Umbilical cord (tissue), 2 donors: ENCODE measurements around the gene COPZ2. TPM values are rescaled to one million over a fixed set of nuclear protein-coding genes. Genes with fewer than 3 reads are reported as not detected.
A peak's percentile ranks its signal among the peaks of the same experiment; 100 is the strongest.
"Not testable (repeated sequence)": the region's sequence is repeated elsewhere in the genome, so short reads cannot be mapped to it uniquely, and the experiment has no call there.

Source experiments
- DNase-seq: peaks from one replicate; pipeline ENCODE4 v3.0.0-alpha.2; 2015; ENCODE audit warnings: low spot score
- total RNA-seq: library from RNA; depleted of rRNA; stranded (reverse); fragments of >200 nt; gene quantifications from one replicate; pipeline ENCODE4 v1.2.3, GENCODE V29; 2014; ENCODE audit warnings: low replicate concordance; ENCODE audit not compliant: insufficient read depth

Gene COPZ2
- 129 TPM for total RNA-seq

- peak; percentile 57 for DNase-seq
Measured at GRCh38 chr17:48037036-48037837, at the start of gene COPZ2. Gene COPZ2, minus strand, starts transcription at chr17:48037797. Its CDS starts 20 bp downstream, at chr17:48037777.

GRCh38 chr17:48084932-48085331 is 47.3 kb upstream of the COPZ2 start:
- DNase-seq, result no peak

DNA sequence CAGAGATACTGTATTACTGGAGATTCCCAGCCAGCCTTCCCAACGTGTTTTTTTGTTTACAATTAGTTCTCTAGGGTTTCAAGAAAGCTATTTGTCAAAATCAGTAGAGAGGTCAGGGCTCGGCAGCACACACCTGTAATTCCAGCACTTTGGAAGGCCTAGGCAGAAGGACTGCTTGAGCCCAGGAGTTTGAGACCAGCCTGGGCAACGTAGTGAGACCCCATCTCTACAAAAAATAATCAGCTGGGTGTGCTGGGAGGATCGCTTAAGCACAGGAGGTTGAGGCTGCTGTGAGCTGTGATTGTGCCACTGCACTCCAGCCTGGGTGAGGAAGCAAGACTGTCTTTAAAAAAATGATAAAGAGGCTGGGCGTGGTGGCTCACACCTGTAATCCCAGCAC is 44.3 kb upstream of the COPZ2 start:
- no peak for DNase-seq

DNA sequence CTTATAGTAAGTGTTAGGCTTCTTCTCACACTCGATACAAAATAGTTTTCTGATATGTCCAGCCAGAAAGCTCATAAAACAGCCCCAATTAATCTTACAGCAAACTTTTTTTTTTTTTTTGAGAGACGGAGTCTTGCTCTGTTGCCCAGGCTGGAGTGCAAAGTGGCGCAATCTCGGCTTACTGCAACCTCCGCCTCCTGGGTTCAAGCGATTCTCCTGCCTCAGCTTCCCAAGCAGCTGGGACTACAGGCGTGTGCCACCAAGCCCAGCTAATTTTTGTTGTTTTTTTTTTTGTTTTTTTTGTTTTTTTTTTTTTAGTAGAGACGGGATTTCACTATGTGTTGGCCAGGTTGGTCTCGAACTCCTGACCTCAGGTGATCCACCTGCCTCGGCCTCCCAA is 39.6 kb upstream of the COPZ2 start:
- not testable (repeated sequence) for DNase-seq

DNA sequence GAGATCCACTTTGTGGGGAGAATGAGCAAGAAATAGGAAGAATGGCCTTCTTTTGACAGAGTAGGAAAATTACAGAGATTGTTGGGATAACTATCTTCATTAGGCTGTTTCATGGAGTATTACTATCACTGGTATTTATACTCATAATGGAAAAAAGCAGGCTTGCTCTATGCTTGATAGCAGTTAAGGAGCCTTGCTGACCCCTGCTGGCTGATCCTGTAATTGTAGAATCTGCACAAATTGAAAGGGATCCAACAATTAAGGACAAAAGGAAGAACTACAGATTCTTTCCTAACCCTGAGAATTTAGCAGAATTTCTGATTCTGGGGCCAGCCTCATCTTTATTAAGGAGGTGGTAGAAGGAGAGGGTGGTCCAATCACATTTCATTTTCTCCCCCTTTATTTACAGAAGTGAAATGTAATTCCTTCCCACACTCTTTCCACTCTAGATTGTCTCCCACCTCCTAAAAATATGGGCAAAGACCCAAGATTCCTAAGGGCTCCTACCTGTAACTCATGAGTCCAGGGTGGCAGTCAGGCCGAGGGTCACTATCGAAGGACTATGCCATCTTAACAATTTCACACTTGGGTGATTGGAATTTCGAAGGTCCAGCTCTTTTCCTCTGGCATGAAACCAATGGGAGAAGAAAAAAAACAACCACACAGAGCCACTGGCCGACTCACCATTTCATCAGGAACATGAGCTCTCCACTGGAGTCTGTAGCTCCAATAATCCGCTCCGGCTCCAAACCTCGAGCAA is 36.9 kb upstream of the COPZ2 start:
- DNase-seq, result peak; percentile 91

DNA sequence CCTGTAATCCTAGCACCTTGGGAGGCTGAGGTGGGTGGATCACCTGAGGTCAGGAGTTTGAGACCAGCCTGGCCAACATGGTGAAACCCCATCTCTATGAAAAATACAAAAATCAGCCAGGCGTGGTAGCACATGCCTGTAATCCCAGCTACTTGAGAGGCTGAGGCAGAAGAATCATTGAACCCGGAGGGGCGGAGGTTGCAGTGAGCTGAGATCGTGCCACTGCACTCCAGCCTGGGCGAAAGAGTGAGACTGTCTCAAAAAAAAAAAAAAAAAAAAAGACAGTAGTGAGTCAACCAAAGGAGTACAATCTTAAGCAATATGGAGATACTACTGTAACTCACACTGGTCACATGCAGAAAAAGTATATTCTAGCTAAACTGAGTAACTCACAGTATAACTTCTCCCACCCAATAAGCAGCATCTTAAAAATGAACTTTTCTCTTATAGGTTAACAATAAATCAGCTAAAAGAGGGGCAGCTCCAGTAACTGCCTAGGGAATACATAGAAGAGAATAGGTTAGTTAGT is 36.0 kb upstream of the COPZ2 start:
- DNase-seq, result not testable (repeated sequence)

- DNase-seq, result not testable (repeated sequence)
Measured at GRCh38 chr17:48072811-48073210, 35.2 kb upstream of the COPZ2 start.

- no peak for DNase-seq
Measured at GRCh38 chr17:48071654-48072053, 34.1 kb upstream of the COPZ2 start.

GRCh38 chr17:48070195-48070594 is 32.6 kb upstream of the COPZ2 start:
- DNase-seq, result no peak

DNA sequence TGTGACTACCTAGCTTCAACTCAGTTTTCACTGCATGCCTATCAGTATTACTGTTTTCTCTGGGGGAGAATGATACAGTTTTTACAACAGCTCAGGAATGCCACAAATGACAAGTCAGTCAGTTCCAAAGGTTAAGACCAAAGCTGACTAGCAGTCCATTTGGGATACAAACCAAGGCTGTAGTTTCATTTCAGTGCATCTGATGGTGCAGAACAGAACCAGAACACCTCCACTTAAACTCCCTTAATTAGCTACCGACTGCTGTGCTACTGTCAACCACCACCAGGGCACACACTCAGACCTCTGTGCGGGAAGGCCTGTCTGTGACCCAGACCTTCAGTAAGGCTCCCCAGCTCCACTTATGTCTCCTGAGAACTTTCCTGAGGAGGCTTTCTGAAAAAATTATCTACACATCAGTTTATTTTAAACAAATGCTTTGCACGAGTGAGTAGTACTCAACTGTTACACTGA is 30.9 kb upstream of the COPZ2 start:
- DNase-seq, result no peak

GRCh38 chr17:48067808-48068207 is 30.2 kb upstream of the COPZ2 start:
- DNase-seq, result not testable (repeated sequence)

DNA sequence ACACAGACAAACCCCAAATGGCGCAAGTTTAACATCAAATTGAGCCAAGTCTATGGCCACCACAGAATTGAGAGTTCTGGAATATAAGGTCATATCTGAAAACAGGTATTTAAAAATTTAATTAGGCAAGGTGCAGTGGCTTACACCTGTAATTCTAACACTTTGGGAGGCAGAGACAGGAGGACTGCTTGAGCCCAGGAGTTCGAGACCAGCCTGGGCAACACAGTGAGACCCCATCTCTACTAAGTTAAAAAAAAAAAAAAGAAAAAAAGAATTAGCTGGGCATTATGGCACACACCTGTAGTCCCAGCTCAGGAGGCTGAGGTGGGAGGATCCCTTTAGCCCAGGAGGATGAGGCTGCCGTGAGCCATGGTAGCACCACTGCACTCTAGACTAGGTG is 29.6 kb upstream of the COPZ2 start:
- DNase-seq, result no peak

GRCh38 chr17:48066656-48067055 is 29.1 kb upstream of the COPZ2 start:
- DNase-seq, result no peak

GRCh38 chr17:48066192-48066591 is 28.6 kb upstream of the COPZ2 start:
- DNase-seq, result no peak

DNA sequence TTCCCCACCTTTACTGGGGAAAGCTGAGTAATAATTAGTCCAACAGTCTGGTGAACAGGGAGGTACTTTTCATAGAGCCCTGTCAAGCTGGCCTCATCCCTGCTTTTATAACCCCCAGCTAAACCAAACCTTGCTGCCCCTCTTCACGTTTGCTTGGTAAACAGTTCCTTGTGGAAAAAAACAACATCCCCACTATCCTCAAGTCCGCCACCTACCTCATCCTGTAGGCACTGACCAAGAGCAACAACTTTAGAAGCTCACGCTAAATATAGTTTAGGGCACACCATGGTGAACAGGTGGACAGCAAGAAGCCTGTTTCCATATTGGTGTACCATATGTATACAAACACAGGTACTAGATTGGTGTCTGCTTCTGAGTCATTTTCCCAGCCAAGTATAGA is 27.0 kb upstream of the COPZ2 start:
- no peak for DNase-seq

GRCh38 chr17:48062273-48062672 is 24.7 kb upstream of the COPZ2 start:
- no peak for DNase-seq

DNA sequence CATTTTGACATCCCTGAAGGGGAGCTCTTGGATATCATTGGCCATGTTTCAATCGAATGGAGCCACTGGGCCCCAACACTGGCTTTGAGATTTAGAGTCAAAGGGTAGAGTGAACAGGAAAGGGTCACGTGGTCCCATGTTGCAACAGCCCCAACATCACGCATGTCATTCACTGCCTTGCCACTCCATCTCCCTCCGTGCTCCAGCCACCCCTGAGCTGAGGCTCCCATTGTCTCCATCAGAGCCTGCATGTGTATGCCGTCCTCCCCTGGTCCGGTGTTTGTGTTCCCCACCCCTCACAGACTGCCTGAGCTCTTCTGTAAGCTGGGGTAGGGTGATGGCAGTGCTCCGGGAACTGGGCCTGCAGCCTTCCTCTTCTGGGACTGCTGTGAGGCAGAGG is 22.7 kb upstream of the COPZ2 start:
- DNase-seq, result no peak

GRCh38 chr17:48059125-48059668 is 21.6 kb upstream of the COPZ2 start:
- no peak for DNase-seq

- DNase-seq, result no peak
Measured at GRCh38 chr17:48058393-48059124, 21.0 kb upstream of the COPZ2 start.

- DNase-seq, result no peak
Measured at GRCh38 chr17:48057626-48058025, 20.0 kb upstream of the COPZ2 start.

DNA sequence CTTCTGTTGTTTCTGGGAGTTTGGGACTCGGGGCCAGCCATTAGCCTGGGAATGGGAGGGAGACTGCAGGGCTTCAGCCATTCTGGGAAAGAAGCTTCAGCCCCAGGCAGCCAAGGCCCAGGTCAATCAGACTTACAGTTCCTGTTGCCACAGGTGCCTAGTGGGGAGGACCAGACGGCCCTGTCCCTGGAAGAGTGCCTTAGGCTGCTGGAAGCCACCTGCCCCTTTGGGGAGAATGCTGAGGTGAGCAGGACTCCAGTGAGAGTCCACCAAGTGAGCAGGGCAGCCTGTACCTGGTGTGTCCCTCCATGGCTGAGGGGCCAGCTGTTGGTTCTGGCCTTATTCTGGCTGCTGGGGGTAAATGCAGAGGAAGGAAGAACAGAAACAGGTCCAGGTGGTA is 19.3 kb upstream of the COPZ2 start:
- DNase-seq, result no peak
